HFFc6 (cell line): ENCODE measurements around the gene PPP1R9B. TPM values are rescaled to one million over a fixed set of nuclear protein-coding genes. Genes with fewer than 3 reads are reported as not detected.

Experiments
- DNase-seq: peaks from one replicate; pipeline ENCODE4 v3.0.0-alpha.2; 2018
- H3K27ac Mint-ChIP-seq: 2 replicates; pipeline ENCODE4 v1.8.0; 2020; ENCODE audit warnings: mild to moderate bottlenecking, mixed read lengths
- H3K27me3 Mint-ChIP-seq: 2 replicates; pipeline ENCODE4 v1.8.0; 2021; ENCODE audit warnings: mild to moderate bottlenecking, moderate library complexity, mixed read lengths; ENCODE audit not compliant: insufficient read depth
- H3K36me3 Mint-ChIP-seq: 2 replicates; pipeline ENCODE4 v1.8.0; 2021; ENCODE audit warnings: low read depth, mixed read lengths
- H3K4me1 Mint-ChIP-seq: 2 replicates; pipeline ENCODE4 v1.8.0; 2020; ENCODE audit warnings: low read depth, mixed read lengths
- H3K4me3 Mint-ChIP-seq: 2 replicates; pipeline ENCODE4 v1.8.0; 2020; ENCODE audit warnings: mild to moderate bottlenecking, moderate library complexity, mixed read lengths
- H3K9me3 Mint-ChIP-seq: 2 replicates; pipeline ENCODE4 v1.8.0; 2020; ENCODE audit warnings: mild to moderate bottlenecking, mixed read lengths
- CTCF ChIP-seq: fragments of 200-600 bp; sonication (generic); IDR thresholded peaks from 2 replicates; pipeline ENCODE4 v1.5.0; 2021; ENCODE audit warnings: antibody characterized with exemption, mild to moderate bottlenecking
- total RNA-seq, 6 experiments: library from RNA; stranded (reverse); fragmentation: NEBNext Ultra II Directional; extraction: Animal tissue kit (Norgen Biotek cat#: 25700); gene quantifications; 2 replicates in 1 of 6; 3 replicates in 5 of 6; pipeline ENCODE4 v1.2.3, GENCODE V29; 2021

The PPP1R9B gene
- total RNA-seq, 6 experiments from 2014 or later: 66.4 to 78.5 (median 68.7) TPM

- Mint-ChIP-seq H3K27ac (no peak overlapping the region; the same call in 1 of the 2 replicates), H3K9me3 (no peaks in the 10 kb centered on the region), H3K4me3 (no peak overlapping the region), H3K36me3 (no peaks in the 10 kb centered on the region), H3K27me3 (peaks cover 7% of the 10 kb centered on the region), H3K4me1 (peaks cover 24% of the 10 kb centered on the region)
- TF ChIP-seq CTCF: no peak
- no peak for DNase-seq
Observed at GRCh38 chr17:50110591-50111349, 39.7 kb downstream of the PPP1R9B start.

- Mint-ChIP-seq H3K9me3 (no peaks in the 10 kb centered on the region), H3K27ac (no peak overlapping the region), H3K4me1 (peaks cover 24% of the 10 kb centered on the region), H3K36me3 (no peaks in the 10 kb centered on the region), H3K27me3 (peaks cover 3% of the 10 kb centered on the region; the same call in 1 of the 2 replicates), H3K4me3 (no peak overlapping the region)
- DNase-seq: no peak
- TF ChIP-seq CTCF: no peak
Observed at GRCh38 chr17:50109785-50110184, 40.7 kb downstream of the PPP1R9B start.

- H3K27me3 Mint-ChIP-seq: peaks cover 3% of the 10 kb centered on the region; the same call in 1 of the 2 replicates
- H3K36me3 Mint-ChIP-seq: no peaks in the 10 kb centered on the region
- no peak overlapping the region for H3K4me3 Mint-ChIP-seq
- no peaks in the 10 kb centered on the region for H3K9me3 Mint-ChIP-seq
- DNase-seq: no peak
- peaks cover 24% of the 10 kb centered on the region for H3K4me1 Mint-ChIP-seq
- H3K27ac Mint-ChIP-seq: no peak overlapping the region; the same call in 1 of the 2 replicates
- TF ChIP-seq CTCF: no peak
Observed at GRCh38 chr17:50109207-50109606, 41.3 kb downstream of the PPP1R9B start.

GRCh38 chr17:50108556-50108955 lies 41.9 kb downstream of the PPP1R9B start:
- H3K27ac Mint-ChIP-seq: peak overlapping the region; percentile 12
- peaks cover 3% of the 10 kb centered on the region; the same call in 1 of the 2 replicates for H3K27me3 Mint-ChIP-seq
- peaks cover 24% of the 10 kb centered on the region for H3K4me1 Mint-ChIP-seq
- DNase-seq: no peak
- H3K9me3 Mint-ChIP-seq: no peaks in the 10 kb centered on the region
- no peaks in the 10 kb centered on the region for H3K36me3 Mint-ChIP-seq
- no peak for TF ChIP-seq CTCF
- H3K4me3 Mint-ChIP-seq: no peak overlapping the region

GRCh38 chr17:50107790-50108414 lies 42.6 kb downstream of the PPP1R9B start:
- no peak for TF ChIP-seq CTCF
- no peaks in the 10 kb centered on the region for H3K9me3 Mint-ChIP-seq
- H3K36me3 Mint-ChIP-seq: no peaks in the 10 kb centered on the region
- peak overlapping the region; percentile 53 for H3K27ac Mint-ChIP-seq
- peak; percentile 55 for DNase-seq
- peaks cover 1% of the 10 kb centered on the region; the same call in 1 of the 2 replicates for H3K27me3 Mint-ChIP-seq
- peaks cover 24% of the 10 kb centered on the region for H3K4me1 Mint-ChIP-seq
- no peak overlapping the region for H3K4me3 Mint-ChIP-seq
